Muscle of arm (tissue), 12 donors: ENCODE measurements around the gene SLC66A3. TPM values are rescaled to one million over a fixed set of nuclear protein-coding genes. Genes with fewer than 3 reads are reported as not detected.

Experiments used
- DNase-seq: peaks from one replicate; pipeline ENCODE4 v3.0.0-alpha.2; 2013
- polyA plus RNA-seq, 12 donors: library from polyadenylated mRNA; unstranded; fragments of 120-200 nt; gene quantifications; one replicate each; pipeline ENCODE4 v1.2.1, GENCODE V29; 2013; ENCODE audit not compliant: insufficient read length in 12 of 12

Gene SLC66A3
- polyA plus RNA-seq, 12 donors: 10.8 to 21.7 (median 14.4) TPM; not detected in 2

GRCh38 chr2:11133238-11133935 is 21.9 kb upstream of the SLC66A3 start:
- DNase-seq: no peak

- DNase-seq: no peak
These were observed 21.3 kb upstream of the SLC66A3 start for GRCh38 chr2:11133936-11134320.

- DNase-seq: no peak
These were observed 20.9 kb upstream of the SLC66A3 start for GRCh38 chr2:11134349-11134748.

- no peak for DNase-seq
These were observed 14.8 kb upstream of the SLC66A3 start for GRCh38 chr2:11140492-11140891.

GRCh38 chr2:11141319-11141718 is 13.9 kb upstream of the SLC66A3 start:
- DNase-seq: no peak

- DNase-seq: no peak
These were observed 12.9 kb upstream of the SLC66A3 start for GRCh38 chr2:11142330-11142729.

- DNase-seq: no peak
These were observed 12.3 kb upstream of the SLC66A3 start for GRCh38 chr2:11142987-11143386.

GRCh38 chr2:11144077-11144737 is 11.1 kb upstream of the SLC66A3 start:
- no peak for DNase-seq

- DNase-seq: no peak
These were observed 10.6 kb upstream of the SLC66A3 start for GRCh38 chr2:11144738-11145079.

- no peak for DNase-seq
These were observed 9.9 kb upstream of the SLC66A3 start for GRCh38 chr2:11145350-11145749.

- no peak for DNase-seq
These were observed 9.2 kb upstream of the SLC66A3 start for GRCh38 chr2:11146076-11146475.

- DNase-seq: no peak
These were observed 8.0 kb upstream of the SLC66A3 start for GRCh38 chr2:11147263-11147662.

GRCh38 chr2:11152591-11152990 is 2.7 kb upstream of the SLC66A3 start:
- DNase-seq: no peak

GRCh38 chr2:11154016-11154922 is 998 bp upstream of the SLC66A3 start:
- peak; percentile 38 for DNase-seq

GRCh38 chr2:11154923-11155380 is 315 bp upstream of the SLC66A3 start:
- peak; percentile 93 for DNase-seq

GRCh38 chr2:11156396-11157075 is 1.3 kb downstream of the SLC66A3 start:
- DNase-seq: no peak

GRCh38 chr2:11157296-11157695 is 2.0 kb downstream of the SLC66A3 start:
- DNase-seq: no peak

GRCh38 chr2:11157731-11158130 is 2.5 kb downstream of the SLC66A3 start:
- DNase-seq: no peak

GRCh38 chr2:11158916-11159573 is 3.8 kb downstream of the SLC66A3 start:
- no peak for DNase-seq

- DNase-seq: no peak
These were observed 4.4 kb downstream of the SLC66A3 start for GRCh38 chr2:11159574-11160170.

GRCh38 chr2:11160256-11160655 is 5.0 kb downstream of the SLC66A3 start:
- DNase-seq: no peak
